GM12872 (cell line): ENCODE measurements around the gene COL3A1.

Experiments used
- CTCF ChIP-seq: IDR thresholded peaks from 3 replicates; pipeline ENCODE4 v1.5.1; 2011; ENCODE audit warnings: low read depth, mild to moderate bottlenecking, low read length, moderate library complexity; ENCODE audit not compliant: insufficient read depth

COL3A1 gene

GRCh38 chr2:188974164-188974563 is at the start of gene COL3A1:
Gene COL3A1, plus strand, starts transcription at chr2:188974373. Its CDS starts 117 bp downstream, at chr2:188974490.
- no peak for TF ChIP-seq CTCF

- no peak for TF ChIP-seq CTCF
Observed at GRCh38 chr2:188928643-188929042, 45.5 kb upstream of the COL3A1 start.

GRCh38 chr2:188931361-188931760 is 42.8 kb upstream of the COL3A1 start:
- TF ChIP-seq CTCF, result no peak

GRCh38 chr2:188937228-188938220 is 36.6 kb upstream of the COL3A1 start:
- no peak for TF ChIP-seq CTCF

GRCh38 chr2:188940171-188940570 is 34.0 kb upstream of the COL3A1 start:
- no peak for TF ChIP-seq CTCF

- TF ChIP-seq CTCF, result no peak
Observed at GRCh38 chr2:188944442-188944841, 29.7 kb upstream of the COL3A1 start.

GRCh38 chr2:188949046-188949818 is 24.9 kb upstream of the COL3A1 start:
- TF ChIP-seq CTCF, result no peak
